ENCODE results near the gene ECE2.

DNA sequence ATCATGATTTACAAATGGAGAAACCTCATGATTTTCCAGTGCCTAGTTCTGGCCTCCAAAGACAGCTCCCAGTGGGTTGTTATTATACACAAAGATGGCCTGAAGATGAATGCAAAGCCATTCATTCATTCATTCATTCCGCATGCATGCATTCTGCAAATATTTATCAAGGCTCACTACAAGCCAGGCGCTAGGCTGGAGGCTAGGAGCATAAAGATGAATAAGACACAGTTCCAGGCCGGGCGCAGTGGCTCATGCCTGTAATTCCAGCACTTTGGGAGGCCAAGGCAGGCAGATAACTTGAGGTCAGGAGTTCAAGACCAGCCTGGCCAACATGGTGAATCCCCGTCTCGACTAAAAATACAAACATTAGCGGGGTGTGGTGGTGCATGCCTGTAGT lies 20.8 kb downstream of the ECE2 start:
- no peak for TF ChIP-seq POLR2A (IDR thresholded peaks at IDR 0.05)
- TF ChIP-seq, protein P1, sequence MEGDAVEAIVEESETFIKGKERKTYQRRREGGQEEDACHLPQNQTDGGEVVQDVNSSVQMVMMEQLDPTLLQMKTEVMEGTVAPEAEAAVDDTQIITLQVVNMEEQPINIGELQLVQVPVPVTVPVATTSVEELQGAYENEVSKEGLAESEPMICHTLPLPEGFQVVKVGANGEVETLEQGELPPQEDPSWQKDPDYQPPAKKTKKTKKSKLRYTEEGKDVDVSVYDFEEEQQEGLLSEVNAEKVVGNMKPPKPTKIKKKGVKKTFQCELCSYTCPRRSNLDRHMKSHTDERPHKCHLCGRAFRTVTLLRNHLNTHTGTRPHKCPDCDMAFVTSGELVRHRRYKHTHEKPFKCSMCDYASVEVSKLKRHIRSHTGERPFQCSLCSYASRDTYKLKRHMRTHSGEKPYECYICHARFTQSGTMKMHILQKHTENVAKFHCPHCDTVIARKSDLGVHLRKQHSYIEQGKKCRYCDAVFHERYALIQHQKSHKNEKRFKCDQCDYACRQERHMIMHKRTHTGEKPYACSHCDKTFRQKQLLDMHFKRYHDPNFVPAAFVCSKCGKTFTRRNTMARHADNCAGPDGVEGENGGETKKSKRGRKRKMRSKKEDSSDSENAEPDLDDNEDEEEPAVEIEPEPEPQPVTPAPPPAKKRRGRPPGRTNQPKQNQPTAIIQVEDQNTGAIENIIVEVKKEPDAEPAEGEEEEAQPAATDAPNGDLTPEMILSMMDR (IDR thresholded peaks at IDR 0.05): no peak

All from thyroid gland (tissue), 4 donors.